Gastroesophageal sphincter (tissue), 4 donors: Measurements from ENCODE around the gene ZMAT2. TPM values are rescaled to one million over a fixed set of nuclear protein-coding genes. Genes with fewer than 3 reads are reported as not detected.

ENCODE experiments used
- small RNA-seq, 4 donors: library from RNA; depleted of rRNA; stranded (forward); fragments of <200 nt; gene quantifications; one replicate each; pipeline ENCODE3, GENCODE V24; 2016
- total RNA-seq, 4 donors: library from RNA; depleted of rRNA; stranded (reverse); fragments of >200 nt; gene quantifications; one replicate each; pipeline ENCODE4 v1.1.0, GENCODE V29; 2016

The ZMAT2 gene
- total RNA-seq, 4 donors from 2014 or later, result 35.8 to 47.2 (median 45.0) TPM

Small RNA genes within 50 kb of the gene (small RNA-seq; reads per million reads assigned to genes)
- gene VTRNA1-1 (115 to 259 (median 129) reads per million in 4 donors), gene VTRNA1-2 (0 to 2.3 (median 0.27) reads per million in 4 donors), gene VTRNA1-3 (0.26 to 2.7 (median 0.67) reads per million in 4 donors)

Other genes starting within 250 kb of the ZMAT2 start
- gene EIF4EBP3, start 152.8 kb upstream of the ZMAT2 start, total RNA-seq, result 10 to 100 TPM in 2 of 4 donors, 1 to 10 TPM in 2; 1.8 to 21.5 (median 11.2) TPM
- gene SRA1, start 143.0 kb upstream of the ZMAT2 start, total RNA-seq, result 10 to 100 TPM; 17.5 to 29.4 (median 23.2) TPM
- gene APBB3, start 135.8 kb upstream of the ZMAT2 start, total RNA-seq, result 10 to 100 TPM in 3 of 4 donors, 1 to 10 TPM in 1; 9.7 to 25.1 (median 17.5) TPM
- gene SLC35A4, start 135.6 kb upstream of the ZMAT2 start, total RNA-seq, result 10 to 100 TPM; 24.5 to 52.0 (median 32.7) TPM
- gene CD14, start 67.3 kb upstream of the ZMAT2 start, total RNA-seq, result 10 to 100 TPM; 20.4 to 84.5 (median 37.9) TPM
- gene TMCO6, start 61.0 kb upstream of the ZMAT2 start, total RNA-seq, result 10 to 100 TPM; 10.9 to 72.1 (median 26.7) TPM
- gene NDUFA2, start 52.8 kb upstream of the ZMAT2 start, total RNA-seq, result 10 to 100 TPM; 38.6 to 61.5 (median 46.1) TPM
- gene IK, start 52.6 kb upstream of the ZMAT2 start, total RNA-seq, result 100 to 1,000 TPM; 130 to 168 (median 131) TPM
- 10 to 100 TPM; 15.6 to 25.1 (median 16.9) TPM for gene WDR55, start 35.5 kb upstream of the ZMAT2 start, total RNA-seq
- gene DND1, start 26.9 kb upstream of the ZMAT2 start, total RNA-seq, result under 1 TPM in 3 of 4 donors, not detected in 1; 0.19 to 0.67 (median 0.62) TPM
- 10 to 100 TPM; 65.9 to 67.9 (median 67.1) TPM for gene HARS1, start 9.1 kb upstream of the ZMAT2 start, total RNA-seq
- gene HARS2, start 9.0 kb upstream of the ZMAT2 start, total RNA-seq, result 10 to 100 TPM; 16.0 to 41.6 (median 25.5) TPM
- gene PCDHA1, start 85.7 kb downstream of the ZMAT2 start, total RNA-seq, result not detected
- gene PCDHA2, start 94.4 kb downstream of the ZMAT2 start, total RNA-seq, result under 1 TPM in 2 of 4 donors, not detected in 2; 0.19 to 0.27 TPM
- 1 to 10 TPM in 1 of 4 donors, under 1 TPM in 3; 0.32 to 1.4 (median 0.70) TPM for gene PCDHA3, start 100.6 kb downstream of the ZMAT2 start, total RNA-seq
- gene PCDHA4, start 106.6 kb downstream of the ZMAT2 start, total RNA-seq, result under 1 TPM in 3 of 4 donors, not detected in 1; 0.13 to 0.96 (median 0.31) TPM
- gene PCDHA5, start 121.2 kb downstream of the ZMAT2 start, total RNA-seq, result under 1 TPM in 3 of 4 donors, not detected in 1; 0.27 to 0.31 (median 0.27) TPM
- gene PCDHA6, start 127.5 kb downstream of the ZMAT2 start, total RNA-seq, result 1 to 10 TPM in 1 of 4 donors, under 1 TPM in 3; 0.31 to 1.4 (median 0.73) TPM
- under 1 TPM in 3 of 4 donors, not detected in 1; 0.27 to 0.47 (median 0.35) TPM for gene PCDHA7, start 133.8 kb downstream of the ZMAT2 start, total RNA-seq
- gene PCDHA8, start 140.7 kb downstream of the ZMAT2 start, total RNA-seq, result under 1 TPM in 1 of 4 donors, not detected in 3; 0.15 TPM
- gene PCDHA9, start 147.9 kb downstream of the ZMAT2 start, total RNA-seq, result under 1 TPM in 3 of 4 donors, not detected in 1; 0.13 to 0.47 (median 0.23) TPM
- gene PCDHA10, start 155.4 kb downstream of the ZMAT2 start, total RNA-seq, result 1 to 10 TPM in 3 of 4 donors, under 1 TPM in 1; 0.94 to 2.5 (median 1.4) TPM
- 1 to 10 TPM in 1 of 4 donors, under 1 TPM in 3; 0.13 to 1.9 (median 0.89) TPM for gene PCDHA11, start 168.5 kb downstream of the ZMAT2 start, total RNA-seq
- gene PCDHA12, start 174.9 kb downstream of the ZMAT2 start, total RNA-seq, result 1 to 10 TPM in 3 of 4 donors, under 1 TPM in 1; 0.54 to 4.7 (median 1.5) TPM
- 1 to 10 TPM in 2 of 4 donors, under 1 TPM in 2; 0.22 to 2.5 (median 0.79) TPM for gene PCDHA13, start 181.7 kb downstream of the ZMAT2 start, total RNA-seq
- 1 to 10 TPM in 2 of 4 donors, under 1 TPM in 2; 0.47 to 6.6 (median 1.4) TPM for gene PCDHAC1, start 225.9 kb downstream of the ZMAT2 start, total RNA-seq